ENCODE measurements around the gene CD274. TPM values are rescaled to one million over a fixed set of nuclear protein-coding genes. Genes with fewer than 3 reads are reported as not detected.
A peak's percentile ranks its signal among the peaks of the same experiment; 100 is the strongest.
"Not testable (repeated sequence)": the region's sequence is repeated elsewhere in the genome, so short reads cannot be mapped to it uniquely, and the experiment has no call there.

Gene CD274
- total RNA-seq, 1 donor: 1.1 TPM

DNA sequence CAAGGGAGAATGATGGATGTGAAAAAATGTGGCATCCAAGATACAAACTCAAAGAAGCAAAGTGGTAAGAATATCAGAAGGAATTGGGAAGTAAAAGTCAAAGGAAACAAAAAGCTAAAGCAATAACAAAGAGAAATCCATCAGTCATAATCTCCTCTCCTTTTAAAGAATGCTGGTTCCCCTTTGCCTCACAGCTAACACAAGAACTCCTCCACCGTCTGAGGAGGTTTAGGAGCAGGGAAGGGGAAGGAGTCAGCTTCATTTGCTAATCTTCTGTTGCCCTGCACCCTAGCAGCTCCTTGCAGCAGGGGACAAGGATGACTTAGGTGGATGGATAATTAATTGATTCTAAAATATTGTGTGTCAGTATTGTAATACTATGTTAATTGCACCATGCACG is 16.4 kb downstream of the CD274 start:
- DNase-seq (ENCODE audit: low read depth): no peak
- TF ChIP-seq, protein P1, sequence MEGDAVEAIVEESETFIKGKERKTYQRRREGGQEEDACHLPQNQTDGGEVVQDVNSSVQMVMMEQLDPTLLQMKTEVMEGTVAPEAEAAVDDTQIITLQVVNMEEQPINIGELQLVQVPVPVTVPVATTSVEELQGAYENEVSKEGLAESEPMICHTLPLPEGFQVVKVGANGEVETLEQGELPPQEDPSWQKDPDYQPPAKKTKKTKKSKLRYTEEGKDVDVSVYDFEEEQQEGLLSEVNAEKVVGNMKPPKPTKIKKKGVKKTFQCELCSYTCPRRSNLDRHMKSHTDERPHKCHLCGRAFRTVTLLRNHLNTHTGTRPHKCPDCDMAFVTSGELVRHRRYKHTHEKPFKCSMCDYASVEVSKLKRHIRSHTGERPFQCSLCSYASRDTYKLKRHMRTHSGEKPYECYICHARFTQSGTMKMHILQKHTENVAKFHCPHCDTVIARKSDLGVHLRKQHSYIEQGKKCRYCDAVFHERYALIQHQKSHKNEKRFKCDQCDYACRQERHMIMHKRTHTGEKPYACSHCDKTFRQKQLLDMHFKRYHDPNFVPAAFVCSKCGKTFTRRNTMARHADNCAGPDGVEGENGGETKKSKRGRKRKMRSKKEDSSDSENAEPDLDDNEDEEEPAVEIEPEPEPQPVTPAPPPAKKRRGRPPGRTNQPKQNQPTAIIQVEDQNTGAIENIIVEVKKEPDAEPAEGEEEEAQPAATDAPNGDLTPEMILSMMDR (IDR thresholded peaks at IDR 0.05; ENCODE audit: insufficient read depth, low read length): no peak
- H3K4me3 ChIP-seq (ENCODE audit: low read depth, low read length): no peak overlapping the region

DNA sequence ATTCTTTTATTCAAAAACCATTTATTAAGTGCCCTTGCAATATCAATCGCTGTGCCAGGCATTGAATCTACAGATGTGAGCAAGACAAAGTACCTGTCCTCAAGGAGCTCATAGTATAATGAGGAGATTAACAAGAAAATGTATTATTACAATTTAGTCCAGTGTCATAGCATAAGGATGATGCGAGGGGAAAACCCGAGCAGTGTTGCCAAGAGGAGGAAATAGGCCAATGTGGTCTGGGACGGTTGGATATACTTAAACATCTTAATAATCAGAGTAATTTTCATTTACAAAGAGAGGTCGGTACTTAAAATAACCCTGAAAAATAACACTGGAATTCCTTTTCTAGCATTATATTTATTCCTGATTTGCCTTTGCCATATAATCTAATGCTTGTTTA is 18.5 kb downstream of the CD274 start:
- H3K4me3 ChIP-seq (ENCODE audit: low read depth, low read length): no peak overlapping the region
- TF ChIP-seq, protein P1 (IDR thresholded peaks at IDR 0.05; ENCODE audit: insufficient read depth, low read length): no peak
- peak; percentile 22 for DNase-seq (ENCODE audit: low read depth)

DNA sequence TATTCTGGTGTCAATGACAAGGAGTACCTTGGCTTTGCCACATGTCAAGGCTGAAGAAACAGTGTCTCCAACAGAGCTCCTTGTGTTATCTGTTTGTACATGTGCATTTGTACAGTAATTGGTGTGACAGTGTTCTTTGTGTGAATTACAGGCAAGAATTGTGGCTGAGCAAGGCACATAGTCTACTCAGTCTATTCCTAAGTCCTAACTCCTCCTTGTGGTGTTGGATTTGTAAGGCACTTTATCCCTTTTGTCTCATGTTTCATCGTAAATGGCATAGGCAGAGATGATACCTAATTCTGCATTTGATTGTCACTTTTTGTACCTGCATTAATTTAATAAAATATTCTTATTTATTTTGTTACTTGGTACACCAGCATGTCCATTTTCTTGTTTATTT is 19.8 kb downstream of the CD274 start:
- TF ChIP-seq, protein P1 (IDR thresholded peaks at IDR 0.05; ENCODE audit: insufficient read depth, low read length): no peak
- no peak overlapping the region for H3K4me3 ChIP-seq (ENCODE audit: low read depth, low read length)
- DNase-seq (ENCODE audit: low read depth): no peak

DNA sequence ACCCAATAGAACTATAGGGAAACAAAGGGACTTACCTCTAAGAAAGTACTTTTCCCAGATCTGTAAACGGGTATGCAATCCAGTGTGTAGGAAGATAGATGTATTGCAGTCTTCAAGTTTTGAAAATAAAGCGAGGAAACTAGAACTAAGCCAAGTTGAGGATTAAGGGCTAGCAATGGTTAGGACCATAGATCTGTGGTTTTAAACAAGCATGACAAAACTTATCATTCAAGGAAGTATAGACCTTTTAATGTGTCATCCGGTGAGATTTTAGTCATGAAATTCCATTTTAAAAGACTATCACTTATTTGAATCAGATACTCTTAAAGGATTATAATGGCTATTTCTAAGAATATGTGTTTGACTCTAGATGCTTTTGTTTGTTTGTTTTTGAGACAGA is 20.5 kb downstream of the CD274 start:
- H3K4me3 ChIP-seq (ENCODE audit: low read depth, low read length): no peak overlapping the region
- TF ChIP-seq, protein P1 (IDR thresholded peaks at IDR 0.05; ENCODE audit: insufficient read depth, low read length): no peak
- DNase-seq (ENCODE audit: low read depth): no peak

DNA sequence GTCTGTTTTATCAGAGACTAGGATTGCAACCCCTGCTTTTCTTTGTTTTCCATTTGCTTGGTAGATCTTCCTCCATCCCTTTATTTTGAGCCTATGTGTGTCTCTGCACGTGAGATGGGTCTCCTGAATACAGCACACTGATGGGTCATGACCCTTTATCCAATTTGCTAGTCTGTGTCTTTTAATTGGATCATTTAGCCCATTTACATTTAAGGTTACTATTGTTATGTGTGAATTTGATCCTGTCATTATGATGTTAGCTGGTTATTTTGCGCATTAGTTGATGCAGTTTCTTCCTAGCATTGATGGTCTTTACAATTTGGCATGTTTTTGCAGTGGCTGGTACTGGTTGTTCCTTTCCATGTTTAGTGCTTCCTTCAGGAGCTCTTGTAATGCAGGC is 25.3 kb downstream of the CD274 start:
- DNase-seq (ENCODE audit: low read depth); H3K4me3 ChIP-seq (ENCODE audit: low read depth, low read length): not testable (repeated sequence)

DNA sequence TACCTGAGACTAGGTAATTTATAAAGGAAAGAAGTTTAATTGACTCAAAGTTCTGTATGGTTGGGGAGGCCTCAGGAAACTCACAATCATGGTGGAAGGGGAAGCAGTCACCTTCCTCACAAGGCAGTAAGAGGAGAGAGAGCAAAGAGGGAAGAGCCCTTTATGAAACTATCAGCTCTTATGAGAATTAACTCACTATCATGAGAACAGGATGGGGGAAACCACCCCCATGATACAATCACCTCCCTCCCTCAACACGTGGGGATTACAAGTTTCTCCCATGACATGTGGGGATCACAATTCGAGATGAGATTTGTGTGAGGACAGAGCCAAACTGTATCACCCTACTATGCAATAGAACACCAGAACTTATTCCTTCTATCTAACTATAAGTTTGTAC is 27.9 kb downstream of the CD274 start:
- no peak for DNase-seq (ENCODE audit: low read depth)
- H3K4me3 ChIP-seq (ENCODE audit: low read depth, low read length): no peak overlapping the region
- TF ChIP-seq, protein P1 (IDR thresholded peaks at IDR 0.05; ENCODE audit: insufficient read depth, low read length): no peak

DNA sequence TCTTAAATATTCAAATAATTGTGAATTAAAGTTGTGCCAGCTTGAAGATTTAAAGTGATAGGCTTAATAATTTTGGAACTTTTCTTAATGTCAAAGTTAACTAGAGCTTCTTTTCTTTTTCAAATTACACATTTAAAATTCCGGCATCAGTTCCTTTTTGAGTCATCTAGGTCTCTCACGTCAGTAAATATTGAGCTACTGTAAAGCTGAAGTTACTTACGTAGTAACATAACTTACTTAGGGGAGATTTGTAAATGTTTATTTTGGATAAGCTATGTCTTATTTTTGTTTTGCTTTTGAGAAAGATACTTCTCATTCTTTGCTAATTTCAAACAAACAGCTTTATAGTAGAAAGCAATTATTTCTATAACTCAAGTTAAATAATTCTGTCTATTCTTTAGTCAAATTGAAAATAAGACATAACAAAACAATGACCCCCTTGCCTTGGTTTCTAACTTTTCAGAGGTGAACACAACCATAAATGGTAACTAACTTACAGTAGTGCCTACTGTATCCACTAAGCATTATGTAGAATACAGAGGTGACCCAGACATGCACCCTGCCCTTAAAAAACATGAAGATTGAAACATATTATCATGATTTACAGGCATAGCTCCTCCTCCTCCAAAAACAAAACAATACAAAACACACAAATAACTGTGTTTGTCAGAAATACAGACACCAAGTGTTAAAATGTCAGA is 29.8 kb downstream of the CD274 start:
- no peak overlapping the region for H3K4me3 ChIP-seq (ENCODE audit: low read depth, low read length)
- no peak for DNase-seq (ENCODE audit: low read depth)
- TF ChIP-seq, protein P1 (IDR thresholded peaks at IDR 0.05; ENCODE audit: insufficient read depth, low read length): no peak
